SKM-1 (cell line): ENCODE measurements around the gene RAB22A.
"Not testable (repeated sequence)": the region's sequence is repeated elsewhere in the genome, so short reads cannot be mapped to it uniquely, and the experiment has no call there.

Experiments
- DNase-seq: peaks from one replicate; lab custom pipeline; 2025; ENCODE audit not compliant: unreplicated experiment; lab: John Stamatoyannopoulos, UW

The RAB22A gene

GRCh38 chr20:58407966-58408557 is 98.5 kb downstream of the RAB22A start:
- DNase-seq: no peak

GRCh38 chr20:58408603-58409246 is 99.2 kb downstream of the RAB22A start:
- no peak for DNase-seq

GRCh38 chr20:58414216-58414615 is 104.7 kb downstream of the RAB22A start:
- DNase-seq: not testable (repeated sequence)

DNA sequence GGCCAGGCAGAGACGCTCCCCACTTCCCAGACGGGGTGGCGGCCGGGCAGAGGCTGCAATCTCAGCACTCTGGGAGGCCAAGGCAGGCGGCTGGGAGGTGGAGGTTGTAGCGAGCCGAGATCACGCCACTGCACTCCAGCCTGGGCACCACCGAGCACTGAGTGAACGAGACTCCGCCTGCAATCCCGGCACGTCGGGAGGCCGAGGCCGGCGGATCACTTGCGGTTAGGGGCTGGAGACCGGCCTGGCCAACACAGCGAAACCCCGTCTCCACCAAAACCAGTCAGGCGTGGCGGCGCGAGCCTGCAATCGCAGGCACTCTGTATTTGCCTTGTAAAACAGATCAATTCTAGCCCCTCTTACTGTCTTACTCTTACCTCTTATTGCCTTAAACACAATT is 105.3 kb downstream of the RAB22A start:
- not testable (repeated sequence) for DNase-seq

- no peak for DNase-seq
These were observed 106.5 kb downstream of the RAB22A start for GRCh38 chr20:58416057-58416456.

- DNase-seq: no peak
These were observed 107.3 kb downstream of the RAB22A start for GRCh38 chr20:58416835-58417234.
